Measurements from ENCODE around the gene CREB1. TPM values are rescaled to one million over a fixed set of nuclear protein-coding genes. Genes with fewer than 3 reads are reported as not detected.
"Not testable (repeated sequence)": the region's sequence is repeated elsewhere in the genome, so short reads cannot be mapped to it uniquely, and the experiment has no call there.

CREB1 gene
- total RNA-seq, 4 donors from 2014 or later: 38.2 to 82.3 (median 49.4) TPM

GRCh38 chr2:207492461-207492860 is 37.3 kb upstream of the CREB1 start:
- DNase-seq (ENCODE audit: low spot score) (no peak), ATAC-seq (ENCODE audit: low FRiP score) (no peak)
- no peak for TF ChIP-seq CTCF (IDR thresholded peaks at IDR 0.05)

GRCh38 chr2:207494137-207494536 is 35.6 kb upstream of the CREB1 start:
- DNase-seq (ENCODE audit: low spot score): no peak
- TF ChIP-seq CTCF (IDR thresholded peaks at IDR 0.05): no peak
- no peak for ATAC-seq (ENCODE audit: low FRiP score)

- not testable (repeated sequence) for DNase-seq (ENCODE audit: low spot score); ATAC-seq (ENCODE audit: low FRiP score)
Observed at GRCh38 chr2:207496936-207497335, 32.8 kb upstream of the CREB1 start.

- no peak for ATAC-seq (ENCODE audit: low FRiP score)
- DNase-seq (ENCODE audit: low spot score): no peak
- TF ChIP-seq CTCF (IDR thresholded peaks at IDR 0.05): no peak
Observed at GRCh38 chr2:207497596-207497995, 32.2 kb upstream of the CREB1 start.

GRCh38 chr2:207498427-207498826 is 31.3 kb upstream of the CREB1 start:
- no peak for TF ChIP-seq CTCF (IDR thresholded peaks at IDR 0.05)
- DNase-seq (ENCODE audit: low spot score) (no peak), ATAC-seq (ENCODE audit: low FRiP score) (no peak)

- DNase-seq (ENCODE audit: low spot score): no peak
- no peak for TF ChIP-seq CTCF (IDR thresholded peaks at IDR 0.05)
- no peak for ATAC-seq (ENCODE audit: low FRiP score)
Observed at GRCh38 chr2:207499114-207499513, 30.6 kb upstream of the CREB1 start.

- ATAC-seq (ENCODE audit: low FRiP score): no peak
- no peak for TF ChIP-seq CTCF (IDR thresholded peaks at IDR 0.05)
- DNase-seq (ENCODE audit: low spot score): no peak
Observed at GRCh38 chr2:207501802-207502576, 27.8 kb upstream of the CREB1 start.

All from omental fat pad (tissue), 4 donors.